Osteoblast (primary cell): ENCODE measurements around the gene CDH4. TPM values are rescaled to one million over a fixed set of nuclear protein-coding genes. Genes with fewer than 3 reads are reported as not detected.

Experiments
- DNase-seq: peaks from one replicate; pipeline ENCODE4 v3.0.0; 2011; ENCODE audit warnings: low spot score, mixed read lengths; ENCODE audit not compliant: insufficient read length; ENCODE audit errors: missing footprints
- H2AFZ ChIP-seq: 2 replicates; pipeline ENCODE4 v1.6.0; 2011; ENCODE audit warnings: mild to moderate bottlenecking, low read length
- H3K27ac ChIP-seq: 2 replicates; pipeline ENCODE4 v1.5.1; 2011; ENCODE audit warnings: mild to moderate bottlenecking, low read depth, low read length, moderate library complexity
- H3K27me3 ChIP-seq: 2 replicates; pipeline ENCODE4 v1.6.0; 2012; ENCODE audit warnings: mild to moderate bottlenecking, control low read depth, inconsistent platforms, low read length, moderate library complexity; ENCODE audit not compliant: insufficient read depth
- H3K36me3 ChIP-seq: 2 replicates; pipeline ENCODE4 v1.5.1; 2011; ENCODE audit warnings: mild to moderate bottlenecking, low read length, control low read depth, moderate library complexity; ENCODE audit not compliant: insufficient read depth
- H3K4me1 ChIP-seq: 2 replicates; pipeline ENCODE4 v1.5.1; 2011; ENCODE audit warnings: mild to moderate bottlenecking, low read length, control low read depth, moderate library complexity; ENCODE audit not compliant: insufficient read depth
- H3K4me2 ChIP-seq: 2 replicates; pipeline ENCODE4 v1.6.0; 2011; ENCODE audit warnings: mild to moderate bottlenecking, low read length; ENCODE audit not compliant: insufficient read depth
- H3K4me3 ChIP-seq: fragments of 200-600 bp; sonication (generic); 3 replicates; pipeline ENCODE4 v1.5.1; 2012; ENCODE audit warnings: mild to moderate bottlenecking, low read length, inconsistent platforms; ENCODE audit not compliant: insufficient read depth
- H3K79me2 ChIP-seq: 2 replicates; pipeline ENCODE4 v1.6.0; 2012; ENCODE audit warnings: mild to moderate bottlenecking, low read length, control low read depth, inconsistent platforms; ENCODE audit not compliant: insufficient read depth
- H3K9me3 ChIP-seq: 2 replicates; pipeline ENCODE4 v1.5.1; 2011; ENCODE audit warnings: low read depth, low read length, control low read depth
- H4K20me1 ChIP-seq: 2 replicates; pipeline ENCODE4 v1.6.0; 2012; ENCODE audit warnings: mild to moderate bottlenecking, low read length, control low read depth; ENCODE audit not compliant: insufficient read depth
- total RNA-seq: library from RNA; depleted of rRNA; stranded (reverse); fragments of >200 nt; gene quantifications from 2 replicates; pipeline ENCODE4 v1.2.3, GENCODE V29; 2012
- TF ChIP-seq, protein P1 (sequence below): IDR thresholded peaks from 2 replicates; pipeline ENCODE4 v1.5.1; 2011; ENCODE audit warnings: mild to moderate bottlenecking, low read depth, low read length, moderate library complexity; ENCODE audit errors: extremely low read depth

Gene CDH4
- total RNA-seq, 1 donor: 1.1 TPM

DNA sequence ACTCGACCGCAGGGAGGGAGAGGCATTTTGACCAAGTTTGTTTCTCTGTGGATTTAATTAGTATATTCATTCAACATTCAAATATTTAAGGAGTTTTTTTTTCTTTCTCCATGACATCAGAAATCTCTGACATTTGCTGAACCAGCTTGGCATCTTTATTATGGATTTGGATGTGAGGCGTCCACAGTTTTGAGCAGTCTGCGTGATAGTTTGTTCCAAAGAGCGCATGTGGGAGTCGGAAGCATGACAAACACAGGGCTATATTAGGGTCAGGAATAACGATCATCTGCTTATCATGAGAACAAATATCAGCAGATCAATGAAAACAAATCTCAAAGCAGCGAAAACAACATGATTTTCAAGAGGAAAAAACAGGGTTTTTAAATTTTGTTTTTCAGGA lies 373.2 kb downstream of the CDH4 start:
- TF ChIP-seq, protein P1, sequence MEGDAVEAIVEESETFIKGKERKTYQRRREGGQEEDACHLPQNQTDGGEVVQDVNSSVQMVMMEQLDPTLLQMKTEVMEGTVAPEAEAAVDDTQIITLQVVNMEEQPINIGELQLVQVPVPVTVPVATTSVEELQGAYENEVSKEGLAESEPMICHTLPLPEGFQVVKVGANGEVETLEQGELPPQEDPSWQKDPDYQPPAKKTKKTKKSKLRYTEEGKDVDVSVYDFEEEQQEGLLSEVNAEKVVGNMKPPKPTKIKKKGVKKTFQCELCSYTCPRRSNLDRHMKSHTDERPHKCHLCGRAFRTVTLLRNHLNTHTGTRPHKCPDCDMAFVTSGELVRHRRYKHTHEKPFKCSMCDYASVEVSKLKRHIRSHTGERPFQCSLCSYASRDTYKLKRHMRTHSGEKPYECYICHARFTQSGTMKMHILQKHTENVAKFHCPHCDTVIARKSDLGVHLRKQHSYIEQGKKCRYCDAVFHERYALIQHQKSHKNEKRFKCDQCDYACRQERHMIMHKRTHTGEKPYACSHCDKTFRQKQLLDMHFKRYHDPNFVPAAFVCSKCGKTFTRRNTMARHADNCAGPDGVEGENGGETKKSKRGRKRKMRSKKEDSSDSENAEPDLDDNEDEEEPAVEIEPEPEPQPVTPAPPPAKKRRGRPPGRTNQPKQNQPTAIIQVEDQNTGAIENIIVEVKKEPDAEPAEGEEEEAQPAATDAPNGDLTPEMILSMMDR: no peak
- H3K27me3 ChIP-seq: no peaks in the 10 kb centered on the region
- no peaks in the 10 kb centered on the region for H3K36me3 ChIP-seq
- no peaks in the 10 kb centered on the region for H3K9me3 ChIP-seq
- no peak for DNase-seq
- no peak overlapping the region for H3K27ac ChIP-seq
- no peaks in the 10 kb centered on the region for H3K79me2 ChIP-seq
- no peak overlapping the region for H3K4me3 ChIP-seq
- H2AFZ ChIP-seq: no peak overlapping the region
- H3K4me2 ChIP-seq: no peak overlapping the region
- H4K20me1 ChIP-seq: no peaks in the 10 kb centered on the region
- no peaks in the 10 kb centered on the region for H3K4me1 ChIP-seq

DNA sequence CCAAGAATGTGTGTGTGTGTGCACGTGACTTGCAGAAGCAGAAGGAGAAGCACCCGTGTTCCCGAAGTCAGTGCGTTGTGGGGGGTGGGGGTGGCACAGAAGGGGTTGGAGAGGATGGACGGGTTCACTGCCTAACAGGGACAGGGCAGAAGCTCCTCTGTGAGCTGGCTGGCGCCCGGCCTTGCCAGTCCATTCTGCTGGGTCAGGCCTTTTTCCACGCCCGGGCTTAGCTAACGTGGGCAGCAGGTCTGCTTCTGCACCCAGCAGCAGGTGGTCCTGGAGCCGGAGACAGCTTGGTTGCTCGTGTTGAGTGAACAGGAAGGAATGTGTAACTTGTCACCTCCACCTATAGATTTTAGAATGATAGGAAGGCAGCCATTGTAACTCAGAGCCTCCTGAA lies 374.4 kb downstream of the CDH4 start:
- H3K4me2 ChIP-seq: no peak overlapping the region
- H3K27ac ChIP-seq: no peak overlapping the region
- H2AFZ ChIP-seq: no peak overlapping the region
- no peaks in the 10 kb centered on the region for H3K4me1 ChIP-seq
- no peaks in the 10 kb centered on the region for H3K9me3 ChIP-seq
- H3K36me3 ChIP-seq: no peaks in the 10 kb centered on the region
- TF ChIP-seq, protein P1: no peak
- no peak overlapping the region for H3K4me3 ChIP-seq
- no peak for DNase-seq
- no peaks in the 10 kb centered on the region for H4K20me1 ChIP-seq
- H3K27me3 ChIP-seq: no peaks in the 10 kb centered on the region
- H3K79me2 ChIP-seq: no peaks in the 10 kb centered on the region

DNA sequence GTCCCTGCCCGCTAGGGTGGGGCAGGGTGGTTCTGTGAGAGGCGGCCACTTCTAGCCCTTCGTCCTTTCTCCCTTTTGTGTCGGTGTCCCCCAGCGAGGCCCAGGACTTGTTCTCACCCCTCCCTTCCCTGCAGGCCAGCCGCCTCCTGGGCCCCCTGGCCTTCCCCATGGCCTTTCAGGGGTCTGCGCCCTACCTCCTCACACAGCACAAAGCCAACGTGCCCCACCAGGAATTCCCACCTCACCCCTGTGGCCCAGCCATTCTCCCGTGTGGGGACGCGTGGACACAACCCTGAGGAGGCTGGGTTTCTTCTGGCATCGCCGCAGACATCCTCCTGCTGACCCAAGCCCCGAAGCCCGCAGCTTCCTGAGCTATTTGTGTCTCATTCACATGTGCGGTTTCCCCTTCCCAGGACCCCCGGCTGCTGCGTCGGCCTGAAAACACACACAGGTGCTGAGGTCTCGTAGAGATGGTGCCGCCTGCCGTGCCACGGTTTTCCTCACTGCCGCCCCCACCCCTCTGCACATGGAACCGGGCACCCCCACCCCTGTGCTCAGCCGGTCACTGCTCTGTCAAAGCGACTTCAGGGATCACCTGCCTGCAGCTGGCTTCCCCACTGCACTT lies 375.8 kb downstream of the CDH4 start:
- no peaks in the 10 kb centered on the region for H3K79me2 ChIP-seq
- H3K4me1 ChIP-seq: no peaks in the 10 kb centered on the region
- TF ChIP-seq, protein P1: no peak
- H3K9me3 ChIP-seq: no peaks in the 10 kb centered on the region
- H4K20me1 ChIP-seq: no peaks in the 10 kb centered on the region
- H2AFZ ChIP-seq: no peak overlapping the region
- no peak overlapping the region for H3K4me3 ChIP-seq
- no peak for DNase-seq
- no peaks in the 10 kb centered on the region for H3K36me3 ChIP-seq
- no peak overlapping the region for H3K4me2 ChIP-seq
- H3K27me3 ChIP-seq: no peaks in the 10 kb centered on the region
- no peak overlapping the region for H3K27ac ChIP-seq

DNA sequence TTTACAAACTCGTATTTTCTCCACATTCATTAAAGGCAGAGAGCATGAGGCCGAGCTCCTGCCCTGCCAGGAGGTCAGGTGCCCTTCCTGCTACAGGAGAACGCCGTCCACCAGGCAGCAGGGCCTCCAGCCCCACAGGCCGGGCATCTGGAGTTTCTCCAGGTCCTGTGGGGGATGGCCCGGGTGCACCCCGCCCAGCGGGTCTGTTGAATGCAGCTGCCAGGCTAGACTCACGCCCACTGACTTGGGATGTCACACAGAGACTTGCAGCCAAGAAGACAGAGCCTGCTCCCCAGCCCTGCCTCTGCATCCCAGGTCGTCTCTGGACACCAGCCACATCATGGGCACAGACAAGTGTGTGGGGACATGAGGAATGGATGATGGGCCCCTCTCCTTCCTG lies 376.4 kb downstream of the CDH4 start:
- no peak overlapping the region for H3K4me2 ChIP-seq
- no peaks in the 10 kb centered on the region for H3K4me1 ChIP-seq
- H4K20me1 ChIP-seq: no peaks in the 10 kb centered on the region
- H3K4me3 ChIP-seq: no peak overlapping the region
- H3K9me3 ChIP-seq: no peaks in the 10 kb centered on the region
- no peak overlapping the region for H2AFZ ChIP-seq
- no peaks in the 10 kb centered on the region for H3K27me3 ChIP-seq
- no peaks in the 10 kb centered on the region for H3K36me3 ChIP-seq
- no peaks in the 10 kb centered on the region for H3K79me2 ChIP-seq
- DNase-seq: no peak
- no peak overlapping the region for H3K27ac ChIP-seq
- TF ChIP-seq, protein P1: no peak
